NCI-H146 treated with DMSO at 0.1 percent for 48 hours (cell line): ENCODE data around the gene SERTAD4.
"Not testable (repeated sequence)": the region's sequence is repeated elsewhere in the genome, so short reads cannot be mapped to it uniquely, and the experiment has no call there.

ENCODE experiments used
- DNase-seq: peaks from one replicate; lab custom pipeline; 2025; ENCODE audit not compliant: unreplicated experiment; lab: John Stamatoyannopoulos, UW

SERTAD4 gene

DNA sequence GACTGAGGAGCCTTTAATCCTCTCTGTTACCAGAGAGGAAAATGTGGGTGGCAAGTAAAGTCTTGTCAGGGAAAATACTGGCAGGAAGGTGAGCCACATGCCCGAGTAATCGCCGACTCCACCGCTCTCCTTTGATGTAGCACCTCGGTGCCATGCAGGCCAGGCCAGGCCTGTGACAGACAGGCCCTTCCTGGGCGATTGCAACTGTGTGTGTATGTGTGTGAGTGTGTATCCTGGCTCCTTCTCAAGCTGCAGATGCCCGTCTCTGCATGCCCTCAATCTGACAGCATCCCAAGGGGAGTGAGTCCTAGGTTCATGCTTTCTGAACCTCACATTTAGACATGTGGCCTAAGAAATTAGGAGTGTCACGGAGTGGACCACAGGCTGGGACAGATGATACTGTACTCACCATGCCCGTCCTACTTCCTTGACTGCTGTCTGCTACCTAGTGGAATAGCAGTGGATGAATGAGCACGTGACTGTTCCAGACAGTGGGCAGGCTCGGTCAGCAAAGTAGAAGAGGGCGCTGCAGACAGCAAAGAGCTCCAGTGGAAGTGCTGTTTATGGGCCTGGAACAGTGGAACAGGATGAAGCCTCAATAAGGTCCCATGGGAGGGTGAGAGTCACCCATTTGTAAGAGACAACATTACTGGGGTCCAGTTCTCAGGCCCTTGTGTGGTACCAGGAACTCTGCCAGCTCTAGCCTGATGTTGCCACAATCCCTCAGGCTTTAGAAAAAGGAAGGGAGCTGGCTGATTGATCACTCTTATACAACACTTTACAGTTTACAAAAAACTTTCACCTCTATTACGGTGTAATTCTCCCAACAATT, 25.3 kb downstream of the SERTAD4 start:
- DNase-seq = no peak

DNA sequence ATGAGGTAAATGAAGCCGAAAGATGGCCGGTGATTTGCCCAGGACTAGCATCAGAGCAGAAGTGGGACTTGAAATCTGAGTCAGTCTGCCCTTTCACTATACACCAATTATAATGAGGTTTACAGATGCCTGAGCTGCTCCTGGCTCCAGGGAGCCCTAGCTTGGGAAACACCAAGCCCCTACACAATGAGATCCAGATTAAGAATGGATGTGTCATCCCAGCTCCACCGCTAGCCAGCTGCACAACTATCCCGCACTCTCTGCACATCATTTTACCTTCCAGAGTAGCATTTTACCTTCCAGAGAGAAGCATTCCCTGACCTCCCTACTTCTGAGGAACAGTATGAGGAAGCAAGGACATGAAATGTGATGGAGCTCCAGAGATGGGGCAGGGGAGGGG, 27.0 kb downstream of the SERTAD4 start:
- no peak for DNase-seq

GRCh38 chr1:210260096-210260495, 27.5 kb downstream of the SERTAD4 start:
- no peak for DNase-seq

DNA sequence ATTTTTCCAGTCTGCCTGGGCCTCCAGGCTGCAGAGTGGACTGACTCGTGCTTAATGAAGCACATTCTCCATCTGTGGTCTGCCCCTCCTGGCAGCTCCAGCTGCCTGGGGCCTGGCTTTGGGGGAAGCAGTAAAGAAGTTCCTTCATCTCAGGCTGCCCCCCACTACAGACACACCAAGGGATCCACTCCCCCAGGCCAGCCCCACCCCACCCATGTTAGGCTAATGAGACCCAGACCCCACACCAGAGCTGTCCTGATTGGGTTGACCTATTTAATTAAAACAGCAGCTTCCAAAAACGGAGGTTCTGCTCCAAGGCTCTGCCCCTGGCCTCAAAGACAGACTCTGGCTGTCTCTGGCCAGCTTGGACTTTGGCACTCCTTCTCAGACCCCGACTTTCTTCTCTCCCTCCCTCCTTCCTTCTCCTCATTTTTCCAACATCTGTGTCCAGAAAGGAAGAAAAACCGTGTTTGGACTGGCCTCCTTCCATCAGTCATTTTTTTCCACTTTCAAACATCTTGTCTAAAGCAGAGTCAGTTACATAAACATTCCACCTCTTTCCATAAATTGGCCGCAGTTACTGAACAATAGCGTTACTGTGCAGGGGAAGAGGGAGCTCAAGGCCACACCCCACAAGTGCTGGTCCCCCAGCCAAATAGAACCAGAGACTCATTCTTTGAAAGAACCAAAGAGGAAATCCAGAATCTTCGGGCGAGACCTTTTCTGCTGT, 29.7 kb downstream of the SERTAD4 start:
- DNase-seq = no peak

DNA sequence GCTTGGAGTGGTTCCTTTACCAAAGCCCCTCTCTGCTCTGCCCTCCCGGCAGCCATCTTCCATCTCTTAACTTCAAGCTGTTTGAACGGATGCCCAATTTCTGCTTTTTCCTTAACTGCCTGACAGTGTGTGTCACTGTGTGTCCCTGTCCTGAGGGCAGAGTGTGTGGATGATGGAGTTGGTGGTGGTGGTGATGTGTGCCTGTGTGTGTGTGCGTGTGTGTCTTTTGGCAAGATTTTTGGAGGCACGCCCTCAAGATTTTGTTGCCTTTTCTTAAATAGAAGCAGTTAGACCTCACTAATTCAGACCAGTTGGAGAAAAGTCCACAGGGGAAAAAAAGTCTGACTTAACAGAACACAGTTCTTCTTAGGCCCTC, 30.3 kb downstream of the SERTAD4 start:
- DNase-seq = no peak

DNA sequence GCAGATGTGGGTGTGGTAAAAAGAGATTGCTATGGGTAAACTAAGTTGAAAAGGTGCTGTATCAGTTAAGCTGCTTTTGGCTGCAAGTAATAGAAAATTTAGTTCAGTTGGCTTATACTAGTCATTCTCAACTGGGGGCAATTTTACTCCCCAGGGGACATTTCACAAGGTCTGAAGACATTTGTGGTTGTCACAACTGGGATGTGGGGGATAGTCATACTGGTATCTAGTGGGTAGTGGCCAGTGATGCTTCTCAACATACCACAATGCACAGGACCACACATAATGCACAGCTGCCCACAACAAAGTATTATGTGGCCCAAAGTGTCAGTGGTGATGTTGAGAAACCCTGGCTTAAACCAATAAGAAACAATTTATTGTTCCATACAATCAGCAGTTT, 31.4 kb downstream of the SERTAD4 start:
- DNase-seq = no peak

DNA sequence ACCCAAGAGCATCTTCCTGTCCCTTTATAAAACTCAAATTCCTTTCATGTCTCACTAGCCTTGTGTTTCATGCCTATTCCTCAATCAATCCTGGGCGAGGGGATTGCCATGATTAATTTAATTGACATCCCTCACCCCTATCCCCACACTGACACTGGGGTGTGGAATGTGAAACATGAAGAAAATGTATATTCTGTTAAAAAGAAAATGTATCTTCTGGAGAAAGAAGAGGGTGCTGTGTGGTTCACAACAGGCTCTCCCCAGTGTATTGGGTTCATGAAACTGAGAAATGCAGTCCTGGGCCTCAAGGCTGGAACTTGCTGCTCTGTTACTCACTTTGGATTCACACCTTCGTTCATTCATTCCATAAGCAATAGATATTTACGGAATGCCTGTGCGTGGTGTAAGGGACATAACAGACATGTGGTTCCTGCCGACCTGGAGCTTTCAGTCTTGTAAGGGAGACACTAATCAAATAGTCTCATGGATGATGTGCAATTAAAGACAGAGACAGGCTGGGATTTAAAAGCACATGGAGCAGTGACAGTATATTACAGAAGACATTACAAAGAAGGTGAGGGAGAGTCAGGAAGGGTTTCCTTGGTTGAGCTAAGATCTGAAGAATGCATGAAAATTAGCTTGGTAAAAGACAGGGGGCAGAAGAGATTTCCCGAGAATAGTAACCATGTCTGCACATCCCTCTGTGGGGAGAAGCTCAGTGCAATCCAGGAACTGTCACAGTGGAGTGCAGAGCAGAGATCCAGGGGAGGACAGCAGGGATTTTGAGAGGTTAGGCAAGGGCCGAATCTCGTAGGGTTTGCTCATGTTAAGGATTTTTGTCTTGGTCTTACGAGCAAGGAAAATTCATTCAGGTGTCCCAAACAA, 32.1 kb downstream of the SERTAD4 start:
- DNase-seq = no peak

GRCh38 chr1:210265392-210265955, 32.9 kb downstream of the SERTAD4 start:
- not testable (repeated sequence) for DNase-seq

DNA sequence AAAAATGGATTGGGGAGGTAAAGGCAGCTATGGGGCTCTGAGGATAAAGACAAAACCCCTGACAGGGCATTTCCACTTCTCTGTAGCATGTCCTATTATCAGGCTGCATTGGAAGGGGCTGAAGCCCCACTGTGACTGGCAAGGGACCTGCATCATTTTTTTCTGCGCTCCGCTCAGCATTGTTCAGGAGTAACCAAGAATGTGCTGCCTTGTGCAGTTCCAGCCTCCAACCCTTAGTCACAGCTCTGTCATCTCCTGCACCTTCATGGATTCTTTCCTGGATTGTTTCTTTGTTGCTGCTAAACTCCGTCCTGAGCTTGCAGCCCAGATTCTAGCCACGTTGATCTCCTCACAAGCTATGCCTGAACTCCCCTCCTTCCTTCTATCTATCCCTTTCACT, 37.4 kb downstream of the SERTAD4 start:
- DNase-seq = no peak

- no peak for DNase-seq
Observed at GRCh38 chr1:210272666-210273065, 40.1 kb downstream of the SERTAD4 start.

- DNase-seq = no peak
Observed at GRCh38 chr1:210280221-210280620, 47.6 kb downstream of the SERTAD4 start.

GRCh38 chr1:210288116-210288515, 55.5 kb downstream of the SERTAD4 start:
- no peak for DNase-seq

DNA sequence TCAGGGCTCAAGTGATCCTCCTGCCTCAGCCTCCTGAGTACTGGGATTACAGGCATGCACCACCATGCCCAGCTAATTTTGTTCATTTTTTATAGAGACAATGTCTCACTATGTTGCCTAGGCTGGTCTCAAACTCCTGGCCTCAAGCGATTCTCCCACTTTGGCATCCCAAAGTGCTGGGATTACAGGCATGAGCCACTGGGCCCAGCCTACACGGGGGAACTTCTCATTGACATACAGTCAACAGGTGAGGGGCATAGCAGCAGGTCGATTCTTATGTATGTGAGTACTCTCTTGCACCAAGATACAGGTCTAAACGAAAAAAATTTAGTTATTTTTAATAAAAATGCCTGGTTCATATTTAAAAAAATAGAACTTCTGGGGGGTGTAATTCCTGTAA, 56.7 kb downstream of the SERTAD4 start:
- no peak for DNase-seq

DNA sequence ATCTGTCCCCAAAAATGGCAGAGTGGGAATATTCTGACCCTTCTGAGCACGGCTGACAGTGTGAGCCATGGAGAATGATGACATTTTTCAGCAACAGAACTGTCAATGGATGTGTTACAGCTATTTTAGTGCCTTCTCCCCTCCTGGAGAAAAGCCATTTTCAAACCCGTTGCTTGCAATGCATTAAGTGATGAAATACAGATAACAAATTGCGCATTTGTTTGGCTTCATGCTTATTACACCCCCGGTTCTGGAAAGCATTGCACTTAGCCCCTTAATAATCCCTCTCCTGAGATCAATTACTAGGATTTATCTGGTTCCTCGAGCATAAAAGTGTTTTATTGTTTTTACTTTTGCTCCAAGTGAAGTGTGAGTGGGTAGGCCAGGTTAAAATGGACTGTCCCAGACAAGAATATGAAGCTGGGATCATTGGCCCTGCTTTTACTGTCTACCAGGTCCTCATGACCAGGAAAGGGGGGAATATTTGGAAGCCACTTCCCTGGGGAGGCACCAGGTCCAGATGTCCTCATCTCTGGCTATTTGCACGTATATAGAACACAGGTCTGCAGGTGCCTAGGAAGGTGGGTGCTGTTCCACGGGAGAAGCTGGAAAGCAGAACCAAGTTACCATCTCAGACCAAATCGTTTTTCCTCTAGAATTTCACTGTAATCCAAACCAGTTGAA, 58.6 kb downstream of the SERTAD4 start:
- DNase-seq = no peak

DNA sequence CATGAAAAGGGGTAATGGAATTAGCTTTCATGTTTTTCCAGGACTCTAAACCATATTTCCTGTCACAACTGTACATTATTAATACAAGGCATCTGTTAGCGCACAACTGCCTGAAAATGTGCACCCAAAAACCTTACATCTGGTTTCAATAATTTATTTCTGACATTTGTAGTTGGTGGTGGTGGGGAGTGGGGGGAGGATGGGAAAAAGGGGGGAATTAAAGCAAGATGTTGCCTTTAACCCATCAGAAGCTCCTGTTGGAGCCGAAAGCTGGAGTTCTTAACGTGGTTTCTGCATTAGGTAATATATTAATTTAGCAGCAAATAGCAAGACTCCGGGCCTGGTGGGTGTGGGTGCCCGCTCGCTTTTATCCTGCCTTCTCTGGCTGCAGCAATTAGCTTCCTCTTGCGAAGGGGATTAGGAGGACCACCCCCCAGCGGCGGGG, 59.2 kb downstream of the SERTAD4 start:
- DNase-seq = no peak

DNA sequence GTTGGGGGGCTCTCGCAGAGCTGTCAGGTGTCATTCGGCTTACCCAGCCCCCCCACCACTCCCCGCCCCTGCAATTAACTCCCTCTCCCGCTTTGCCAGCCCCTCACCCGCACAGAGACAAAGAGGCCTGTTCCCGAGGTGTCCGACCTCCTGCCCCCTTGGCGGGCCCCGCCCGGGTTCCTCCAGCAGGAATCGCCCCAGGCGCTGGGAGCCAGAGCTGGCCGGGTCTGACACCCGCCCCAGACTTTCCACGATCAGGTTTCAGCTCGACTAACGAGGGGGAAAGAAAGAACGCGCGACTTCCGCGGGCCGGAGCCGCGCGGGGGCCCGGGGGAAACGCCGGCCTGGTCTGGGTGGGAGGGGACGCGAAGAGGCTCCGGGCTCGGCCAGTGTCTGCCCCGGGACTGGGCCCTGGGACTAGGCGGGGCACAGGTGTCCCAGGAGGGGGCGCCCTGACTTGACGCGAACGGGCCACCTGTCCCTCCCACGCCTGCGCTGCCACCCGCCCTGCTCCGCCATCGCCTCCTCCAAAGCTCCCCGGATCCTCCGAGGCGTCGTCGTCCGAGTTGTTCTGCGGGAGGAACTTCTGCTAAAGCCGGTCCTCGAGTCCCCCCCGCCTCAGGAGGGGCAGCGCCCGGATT, 59.8 kb downstream of the SERTAD4 start:
- DNase-seq = peak; percentile 43

DNA sequence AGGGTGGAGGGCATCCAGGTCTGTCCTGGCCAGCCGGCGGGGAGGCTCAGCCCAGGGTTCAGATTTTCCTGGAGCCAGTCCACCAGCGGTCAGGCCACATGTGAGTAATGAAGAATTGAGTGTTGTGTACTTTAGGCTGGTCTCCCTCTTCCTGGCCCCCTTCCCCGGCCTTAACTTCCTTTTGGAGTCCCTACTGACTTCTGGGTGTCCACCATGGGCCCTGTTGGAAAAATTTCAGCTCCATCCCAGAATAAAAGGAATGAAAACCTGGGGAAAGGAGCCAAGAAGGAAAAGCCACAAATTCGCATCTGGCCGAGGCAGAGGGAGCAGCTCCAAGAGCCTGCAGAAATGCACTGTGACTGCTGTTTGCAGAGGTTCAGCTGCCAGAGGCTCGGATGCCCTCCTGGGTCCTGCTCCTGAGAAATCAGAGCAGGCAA, 60.6 kb downstream of the SERTAD4 start:
- DNase-seq = no peak

DNA sequence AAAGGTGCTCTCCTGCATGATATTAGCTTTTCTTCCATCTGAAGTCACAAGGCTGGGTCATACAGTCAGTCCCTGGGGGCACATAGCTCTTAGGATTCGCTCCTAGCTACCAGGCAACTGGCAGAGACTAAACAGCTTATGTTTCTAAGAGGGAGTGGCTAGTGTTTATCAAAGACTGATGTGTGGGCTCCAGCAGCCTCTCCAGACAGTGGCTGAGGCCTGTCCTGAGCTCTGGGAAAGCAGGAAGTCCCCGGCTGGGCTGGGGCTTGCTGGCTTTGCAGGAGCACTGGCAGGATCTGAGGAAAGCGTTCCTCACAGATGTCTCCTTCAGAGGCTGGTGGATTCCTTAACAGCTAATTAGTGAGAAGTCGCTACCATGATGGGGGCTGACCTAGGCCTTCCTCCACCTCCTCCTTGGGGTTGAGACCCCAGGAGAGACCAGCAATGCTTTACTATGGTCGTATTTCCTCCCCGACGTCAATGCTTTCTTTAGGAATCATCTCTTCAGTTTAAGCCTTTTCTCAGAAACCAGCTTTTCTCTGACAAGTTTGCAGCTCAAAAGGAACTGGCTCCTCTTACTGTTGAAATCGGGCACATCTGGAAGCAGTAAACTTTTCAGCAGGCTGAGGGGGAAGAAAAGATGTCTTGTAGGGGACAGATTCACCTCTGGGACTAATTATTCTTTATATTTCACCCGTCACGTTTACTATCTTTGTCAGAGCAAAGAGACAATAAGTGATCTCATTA, 62.6 kb downstream of the SERTAD4 start:
- DNase-seq = no peak
